HEK293 (cell line): ENCODE data around the gene NKD1.

Source experiments
- CTCF ChIA-PET: fragments of 350-600 bp; formaldehyde crosslinking; extraction: SDS; loops from one replicate; lab custom pipeline; 2021; ENCODE audit warnings: antibody characterized with exemption; lab: Yijun Ruan, JAX
- POLR2A ChIA-PET: fragments of 300-600 bp; formaldehyde crosslinking; extraction: SDS; loops from one replicate; lab custom pipeline; 2020; ENCODE audit warnings: antibody characterized with exemption, inconsistent platforms; lab: Yijun Ruan, JAX
- H3K27ac ChIP-seq: fragments of 200-500 bp; sonication (Bioruptor generic); 2 replicates; pipeline ENCODE4 v1.5.1; 2014; ENCODE audit warnings: low read depth, low read length, control low read depth, inconsistent platforms; ENCODE audit errors: extremely low read depth
- H3K36me3 ChIP-seq, 2 experiments: fragments of 200-500 bp in 1 of 2; sonication (Bioruptor generic) in 1 of 2; 1 replicate in 1 of 2; 2 replicates in 1 of 2; pipeline ENCODE4 v1.5.1; 2014 to 2017; ENCODE audit warnings: inconsistent platforms in 2 of 2, low read length in 2 of 2; ENCODE audit not compliant: control insufficient read depth in 2 of 2, insufficient read depth in 1 of 2
- H3K4me1 ChIP-seq: fragments of 200-500 bp; sonication (Bioruptor generic); 2 replicates; pipeline ENCODE4 v1.5.1; 2014; ENCODE audit warnings: mild to moderate bottlenecking, low read length, inconsistent platforms; ENCODE audit not compliant: control insufficient read depth, insufficient read depth
- H3K4me3 ChIP-seq: 2 replicates; pipeline ENCODE4 v1.5.1; 2011; ENCODE audit warnings: low read depth, mild to moderate bottlenecking, control low read depth, low read length, moderate library complexity
- H3K9me3 ChIP-seq: fragments of 200-500 bp; sonication (Bioruptor generic); 2 replicates; pipeline ENCODE4 v1.5.1; 2014; ENCODE audit warnings: low read depth, low read length, inconsistent platforms; ENCODE audit not compliant: control insufficient read depth, insufficient read depth
- OSR2 ChIP-seq: fragments of 450-650 bp; formaldehyde crosslinking; IDR thresholded peaks from 2 replicates; pipeline ENCODE4 v1.5.1; 2016; ENCODE audit warnings: missing biosample characterization, missing genetic modification characterization
- PATZ1 ChIP-seq: fragments of 450-650 bp; formaldehyde crosslinking; IDR thresholded peaks from 2 replicates; pipeline ENCODE4 v1.5.1; 2016; ENCODE audit warnings: missing biosample characterization, missing genetic modification characterization
- PBX3 ChIP-seq: sonication (generic); formaldehyde crosslinking; IDR thresholded peaks from 2 replicates; pipeline ENCODE4 v1.8.1; 2022; ENCODE audit warnings: mild to moderate bottlenecking, moderate library complexity, missing genetic modification reagents
- PRDM10 ChIP-seq: fragments of 450-650 bp; formaldehyde crosslinking; IDR thresholded peaks from 2 replicates; pipeline ENCODE4 v1.5.1; 2016; ENCODE audit warnings: missing biosample characterization, missing genetic modification characterization
- ZNF16 ChIP-seq: fragments of 450-650 bp; formaldehyde crosslinking; IDR thresholded peaks from 2 replicates; pipeline ENCODE4 v1.5.1; 2016; ENCODE audit warnings: low read depth, missing biosample characterization, missing genetic modification characterization
- ZNF18 ChIP-seq: fragments of 450-650 bp; formaldehyde crosslinking; IDR thresholded peaks from 2 replicates; pipeline ENCODE4 v1.5.1; 2016; ENCODE audit warnings: missing biosample characterization, missing genetic modification characterization
- ZNF211 ChIP-seq: fragments of 450-650 bp; formaldehyde crosslinking; IDR thresholded peaks from 2 replicates; pipeline ENCODE4 v1.5.1; 2016; ENCODE audit warnings: low read depth, missing biosample characterization, missing genetic modification characterization
- ZNF223 ChIP-seq: fragments of 450-650 bp; formaldehyde crosslinking; IDR thresholded peaks from 2 replicates; pipeline ENCODE4 v1.5.1; 2016; ENCODE audit warnings: missing biosample characterization, missing genetic modification characterization
- ZNF280D ChIP-seq: fragments of 450-650 bp; formaldehyde crosslinking; IDR thresholded peaks from 2 replicates; pipeline ENCODE4 v1.5.1; 2016; ENCODE audit warnings: missing biosample characterization, missing genetic modification characterization
- ZNF416 ChIP-seq: fragments of 450-650 bp; formaldehyde crosslinking; IDR thresholded peaks from 2 replicates; pipeline ENCODE4 v1.5.1; 2016; ENCODE audit warnings: missing biosample characterization, missing genetic modification characterization
- ZNF518A ChIP-seq: fragments of 450-650 bp; formaldehyde crosslinking; conservative IDR thresholded peaks from 2 replicates; pipeline ENCODE4 v1.5.1; 2016; ENCODE audit warnings: low read depth, missing biosample characterization, missing genetic modification characterization
- ZNF768 ChIP-seq: fragments of 450-650 bp; formaldehyde crosslinking; IDR thresholded peaks from 2 replicates; pipeline ENCODE4 v1.5.1; 2018; ENCODE audit warnings: missing biosample characterization, mild to moderate bottlenecking, missing genetic modification characterization
- ZNF843 ChIP-seq: fragments of 450-650 bp; formaldehyde crosslinking; IDR thresholded peaks from 2 replicates; pipeline ENCODE4 v1.5.1; 2016; ENCODE audit warnings: missing biosample characterization, missing genetic modification characterization

Gene NKD1

GRCh38 chr16:50680556-50680893, 132.3 kb downstream of the NKD1 start (continued):
- no peak for TF ChIP-seq ZNF18 (tag by site-specific recombination)
- TF ChIP-seq ZNF768 = no peak
- no peak for TF ChIP-seq PRDM10 (tag by site-specific recombination)
- TF ChIP-seq PBX3 (CRISPR knock-in tag) = no peak
- TF ChIP-seq ZNF280D = no peak
- no peak for TF ChIP-seq ZNF16 (tag by site-specific recombination)

GRCh38 chr16:50681021-50681885, 133.1 kb downstream of the NKD1 start, which contains the start of gene SNX20:
Gene SNX20, minus strand, starts transcription at chr16:50681312. Its CDS starts 3,786 bp downstream, at chr16:50677526.
- Histone ChIP-seq H3K36me3 (no peaks in the 10 kb centered on the region), H3K4me1 (no peaks in the 10 kb centered on the region), H3K4me3 (no peak within 1 kb of the TSS), H3K27ac (no peak within 1 kb of the TSS), H3K9me3 (no peaks in the 10 kb centered on the region)
- ChIA-PET CTCF (interaction anchor here (0.6 to 7.1 kb wide), 4 partner anchors 10 to 315 kb away, joined by 3 to 39 read pairs (median 3); no protein-coding TSS in a partner anchor), POLR2A (no interaction called here)
- TF ChIP-seq ZNF211 (tag by site-specific recombination) (no peak), ZNF843 (tag by site-specific recombination) (no peak), ZNF416 (tag by site-specific recombination) (no peak), OSR2 (tag by site-specific recombination) (no peak), ZNF18 (tag by site-specific recombination) (no peak), PATZ1 (tag by site-specific recombination) (no peak), ZNF223 (no peak), ZNF518A (tag by site-specific recombination) (no peak)
